ENCODE data around the gene SPOCK1.

Gene SPOCK1

DNA sequence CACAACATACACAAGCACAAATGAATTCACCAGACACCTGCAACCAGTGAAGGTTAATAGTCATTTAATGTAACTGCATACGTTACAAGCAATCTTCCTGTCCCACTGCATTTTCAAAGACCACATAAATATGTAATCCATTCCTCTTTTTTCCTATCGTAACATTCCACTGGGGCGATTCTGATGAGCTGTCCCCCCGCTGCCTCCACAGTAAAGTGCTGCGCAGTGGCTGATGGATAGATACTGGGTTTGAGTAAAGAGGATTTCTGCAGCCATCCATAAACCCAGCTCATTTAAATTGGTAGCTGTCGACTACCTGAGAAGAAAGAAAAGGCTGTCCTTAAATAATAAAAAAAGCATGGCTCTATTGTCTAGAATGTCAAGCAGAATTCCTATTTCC is 181.1 kb downstream of the SPOCK1 start:
- DNase-seq = no peak

DNA sequence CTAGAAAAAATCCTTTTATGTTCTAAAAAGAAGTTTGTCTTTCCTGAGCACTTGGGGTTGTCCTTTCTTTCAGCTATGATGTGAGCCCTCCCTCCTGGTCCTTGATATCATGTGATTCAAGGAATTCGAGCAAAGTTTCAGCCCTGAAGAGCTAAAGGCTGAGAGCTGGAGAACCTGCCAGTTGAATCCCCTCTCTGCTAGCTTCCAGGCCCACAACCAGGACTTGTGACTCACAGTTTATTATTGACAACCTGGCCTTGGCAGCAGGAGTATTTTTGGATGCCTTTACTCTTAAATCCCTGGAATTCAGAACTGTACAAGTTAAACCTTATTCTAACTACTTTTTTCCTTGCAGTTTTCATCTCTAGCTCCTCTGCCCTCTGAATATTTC is 182.8 kb downstream of the SPOCK1 start:
- no peak for DNase-seq

DNA sequence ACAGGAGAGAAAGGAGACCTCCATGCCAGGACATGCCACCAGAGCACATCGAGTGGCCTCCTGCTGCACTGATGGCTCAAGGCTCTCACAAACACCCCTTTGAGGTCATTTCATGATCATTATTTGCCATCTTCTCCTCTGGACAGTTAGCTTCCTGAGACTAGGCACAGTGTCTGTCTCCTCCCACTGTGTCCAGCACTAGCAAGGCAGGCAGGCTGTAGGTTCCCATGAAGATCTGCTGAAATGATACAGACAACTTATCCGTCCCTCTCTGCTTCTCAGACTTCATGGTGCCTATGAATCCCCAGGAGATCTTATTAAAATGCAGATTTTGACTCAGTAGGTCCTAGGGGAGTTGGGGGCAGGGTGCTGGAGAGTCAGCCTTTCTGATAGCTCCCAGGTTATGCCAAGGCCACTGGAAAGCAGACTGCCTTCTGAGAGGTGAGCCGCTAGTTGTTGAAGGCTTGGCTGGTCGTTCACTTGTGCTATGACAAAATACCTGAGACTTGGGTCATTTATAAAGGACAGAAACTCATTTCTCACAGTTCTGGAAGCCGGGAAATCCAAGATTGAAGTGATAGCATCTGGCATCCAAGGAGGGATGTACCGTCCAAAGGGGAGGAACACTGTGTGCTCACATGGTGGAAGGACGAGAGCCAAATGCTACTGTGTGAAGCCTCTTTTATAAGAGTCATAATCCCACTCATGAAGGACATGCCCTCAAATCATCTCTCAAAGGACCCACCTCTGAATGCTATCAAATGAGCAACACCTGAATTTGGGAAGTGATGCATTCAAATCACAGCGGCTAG is 183.4 kb downstream of the SPOCK1 start:
- no peak for DNase-seq

DNA sequence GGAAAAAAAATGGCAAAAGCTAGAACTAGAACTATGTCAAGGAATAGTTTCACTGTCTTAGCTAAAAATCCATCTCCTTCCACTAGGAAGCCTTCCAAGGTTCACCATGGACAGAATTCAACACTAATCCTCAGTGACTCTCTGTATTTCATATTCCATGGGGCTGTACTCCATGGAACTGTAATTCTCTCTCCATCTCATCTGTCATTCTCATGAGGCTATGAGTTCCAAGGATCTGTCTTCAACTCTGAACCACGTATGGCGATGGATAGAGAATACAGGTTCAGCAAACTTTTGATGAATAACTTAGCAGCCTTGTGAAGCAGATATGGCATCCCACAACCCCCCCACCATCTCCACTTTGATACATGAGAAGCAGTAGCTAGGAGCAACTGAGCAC is 184.0 kb downstream of the SPOCK1 start:
- DNase-seq = no peak

DNA sequence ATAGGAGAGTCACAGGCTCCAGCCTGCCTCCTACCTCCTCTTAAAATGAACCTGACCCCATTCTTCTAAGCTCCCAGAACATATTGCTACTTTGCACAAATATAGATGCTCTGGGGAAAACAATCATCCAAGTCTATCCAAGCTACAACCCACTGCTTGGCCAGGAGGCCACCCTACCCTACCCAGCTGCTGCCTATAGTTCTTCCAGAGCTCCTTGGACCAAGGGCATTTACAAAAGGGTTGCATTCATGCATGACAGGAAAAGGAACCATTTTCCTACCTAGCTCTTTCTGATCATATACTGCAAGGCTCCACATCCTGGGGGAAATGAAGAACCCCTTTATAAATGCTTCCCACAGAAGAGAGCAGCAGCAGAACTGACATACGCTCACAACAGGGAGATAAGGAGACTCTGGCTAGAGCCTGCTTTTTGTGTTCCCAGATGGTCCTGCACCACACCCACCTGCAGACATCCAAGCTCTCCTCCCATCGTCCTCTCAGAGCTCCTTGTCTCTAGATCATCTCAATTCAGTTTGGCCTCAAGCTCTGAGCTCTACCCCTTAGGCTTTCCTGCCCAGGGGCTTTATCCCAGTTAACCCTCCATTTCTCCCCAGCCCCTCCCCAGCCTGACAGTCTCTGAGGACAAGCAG is 185.5 kb downstream of the SPOCK1 start:
- DNase-seq = no peak

DNA sequence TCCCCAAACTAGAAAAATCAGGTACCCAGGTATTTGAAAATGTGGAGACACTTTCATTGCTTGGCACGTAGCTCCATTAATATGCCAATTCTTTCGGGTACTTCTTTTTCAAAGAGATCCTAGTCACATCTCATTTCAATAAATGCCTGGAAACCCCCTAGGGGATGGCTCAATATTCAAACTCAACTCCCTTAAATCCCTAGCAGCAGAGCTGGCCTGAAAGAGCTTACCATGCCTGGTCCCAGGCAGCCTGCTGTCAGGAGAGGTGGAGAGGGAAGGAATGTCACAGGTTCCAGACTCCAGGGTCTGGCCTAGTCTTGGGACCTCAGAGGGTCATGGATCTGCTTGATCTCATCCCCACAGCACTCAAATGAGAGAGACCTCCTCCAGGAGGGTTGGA is 187.1 kb downstream of the SPOCK1 start:
- no peak for DNase-seq

DNA sequence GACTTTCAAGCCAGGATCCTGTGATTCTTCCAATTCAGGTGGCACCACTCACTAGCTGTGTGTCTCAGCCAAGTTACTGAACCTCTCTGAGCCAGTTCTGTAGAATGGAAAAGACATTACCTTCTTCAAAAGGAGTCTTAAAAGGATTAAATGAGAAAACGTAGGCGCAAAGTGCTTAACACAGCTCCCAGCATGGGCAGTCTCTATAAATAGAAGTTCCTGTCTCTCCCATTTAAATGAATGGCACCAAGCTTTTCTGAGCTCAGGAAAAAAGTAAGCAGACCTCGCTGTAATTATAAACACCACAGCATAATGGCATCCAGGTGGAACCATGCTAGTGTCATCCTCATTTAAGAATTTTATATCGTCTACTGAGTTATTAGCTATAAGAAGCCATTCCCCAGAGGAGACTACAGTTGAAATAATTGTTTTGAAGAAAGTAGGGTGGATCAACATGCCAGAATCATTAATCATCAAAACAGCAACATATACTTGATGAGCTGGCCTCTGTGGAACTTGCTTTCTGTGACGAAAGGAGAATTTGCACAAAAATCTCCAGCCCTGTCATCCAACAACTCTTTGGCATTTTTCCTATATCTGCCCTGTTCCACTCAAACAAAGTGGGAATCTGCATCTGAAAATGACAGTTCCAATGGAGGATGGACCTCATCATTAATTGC is 188.9 kb downstream of the SPOCK1 start:
- DNase-seq = no peak

DNA sequence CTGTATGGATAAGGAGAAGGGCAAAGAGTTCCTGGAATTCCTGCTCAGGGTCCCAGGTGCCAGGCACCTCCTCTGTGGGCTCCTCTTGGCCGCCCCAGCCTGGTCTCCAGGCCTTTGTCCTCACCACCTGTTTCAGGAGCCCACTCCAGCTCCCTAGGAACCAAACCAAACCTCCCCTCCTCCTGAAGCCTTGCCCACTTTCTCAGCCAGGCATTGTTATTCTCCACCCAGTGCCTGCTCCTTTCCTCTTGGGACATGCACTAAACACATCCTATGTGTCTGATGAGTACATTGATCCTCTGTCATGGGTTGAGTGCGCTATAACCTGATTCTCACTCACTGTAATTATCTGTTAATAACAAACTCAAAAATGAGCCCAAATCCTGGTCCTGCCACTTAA is 189.8 kb downstream of the SPOCK1 start:
- DNase-seq = no peak

DNA sequence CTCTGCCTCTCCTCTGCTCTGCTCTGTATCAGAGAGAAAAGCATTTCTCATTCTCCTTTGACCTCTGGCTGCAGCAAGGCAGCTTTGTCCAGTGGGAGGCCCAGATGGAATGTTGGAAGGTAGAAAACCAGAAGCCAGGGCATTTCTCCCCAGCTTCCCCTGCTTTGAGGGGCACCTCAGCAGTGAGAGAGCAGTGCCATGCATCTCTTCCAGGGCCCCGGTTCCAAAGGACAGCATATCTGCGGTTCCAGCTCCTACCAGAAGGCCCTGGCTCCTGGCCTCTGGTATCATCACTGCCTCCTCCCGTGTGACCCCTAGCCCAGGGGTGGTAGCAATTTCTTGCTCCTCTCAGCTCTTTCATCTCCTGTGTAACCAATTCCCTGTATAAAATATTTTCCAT is 190.8 kb downstream of the SPOCK1 start:
- no peak for DNase-seq

DNA sequence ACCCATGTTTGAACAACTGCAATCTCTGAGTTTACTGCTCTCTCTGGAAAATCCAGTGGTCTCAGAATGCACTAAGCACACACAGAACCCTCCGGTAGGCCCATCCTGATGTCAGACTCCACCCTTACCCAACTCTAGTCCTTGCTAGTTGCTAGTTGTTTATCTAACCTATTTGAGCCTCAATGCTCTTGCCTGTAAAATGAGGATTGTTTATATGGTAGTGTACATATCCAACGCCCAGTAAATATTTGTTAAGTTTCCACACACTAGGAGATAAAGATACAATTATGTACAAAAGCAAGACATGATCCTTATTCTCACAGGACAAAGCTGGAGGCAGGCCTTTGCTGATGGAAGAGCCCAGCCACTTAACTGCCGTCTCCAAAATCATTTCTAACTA is 192.2 kb downstream of the SPOCK1 start:
- DNase-seq = no peak

DNA sequence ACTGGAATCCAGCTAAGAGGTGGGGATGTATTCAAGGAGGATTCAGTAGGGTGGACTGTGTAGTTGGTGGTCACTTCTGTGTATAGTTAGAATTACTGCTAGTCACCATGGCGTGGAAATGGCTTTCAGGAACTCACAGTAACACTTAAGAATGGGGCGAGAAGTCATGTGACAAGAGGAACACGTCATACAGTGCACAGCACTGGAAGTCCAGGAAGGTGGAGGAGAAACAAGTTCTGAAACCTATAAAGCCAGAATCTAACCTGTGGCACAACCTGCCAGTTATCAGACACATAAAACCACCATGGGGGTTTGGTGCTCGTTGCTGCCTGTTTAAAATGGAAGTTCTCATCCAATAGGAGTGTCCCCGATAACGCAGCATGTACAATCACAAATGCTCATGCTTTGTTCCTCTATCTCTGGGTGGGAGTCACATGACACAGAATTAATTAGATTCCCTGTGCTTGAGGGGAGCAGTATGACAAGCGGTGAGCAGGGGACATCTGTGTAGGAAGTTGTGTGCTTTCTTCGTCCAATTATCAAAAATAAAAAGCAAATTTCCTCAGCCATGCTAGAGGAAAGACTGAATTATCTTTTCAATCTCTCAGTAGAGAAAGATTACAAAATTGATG is 193.0 kb downstream of the SPOCK1 start:
- no peak for DNase-seq

DNA sequence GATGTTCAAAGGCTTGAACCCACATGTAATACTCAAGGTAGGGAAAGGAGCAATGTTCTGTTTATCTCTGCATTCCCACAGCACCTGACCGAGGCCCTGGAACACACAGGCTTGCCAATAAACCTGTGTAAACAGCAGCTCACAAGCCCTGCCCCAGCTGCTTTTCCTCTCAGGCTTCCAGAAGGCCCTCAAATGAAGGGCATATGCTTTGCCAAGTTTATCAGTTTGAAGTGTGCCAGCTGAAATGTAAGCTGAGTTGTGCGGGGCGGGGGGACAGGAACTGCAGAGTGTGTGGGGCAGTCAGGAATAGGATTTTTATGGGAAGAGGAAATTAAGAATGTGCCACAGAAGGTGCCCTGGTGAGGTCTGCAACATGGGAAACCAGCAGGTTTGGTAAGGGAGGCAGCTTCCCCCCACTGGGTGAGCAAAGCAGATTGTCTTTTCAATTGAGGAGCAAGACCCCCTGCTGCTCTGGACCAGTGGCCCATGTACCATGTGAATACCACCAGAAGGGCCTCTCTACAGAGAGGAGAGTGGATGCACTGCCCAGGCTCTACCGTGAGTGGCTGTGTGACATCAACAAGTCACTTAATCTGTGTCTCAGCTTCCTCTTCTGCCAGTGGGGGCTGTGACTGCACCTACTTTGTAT is 194.8 kb downstream of the SPOCK1 start:
- no peak for DNase-seq

DNA sequence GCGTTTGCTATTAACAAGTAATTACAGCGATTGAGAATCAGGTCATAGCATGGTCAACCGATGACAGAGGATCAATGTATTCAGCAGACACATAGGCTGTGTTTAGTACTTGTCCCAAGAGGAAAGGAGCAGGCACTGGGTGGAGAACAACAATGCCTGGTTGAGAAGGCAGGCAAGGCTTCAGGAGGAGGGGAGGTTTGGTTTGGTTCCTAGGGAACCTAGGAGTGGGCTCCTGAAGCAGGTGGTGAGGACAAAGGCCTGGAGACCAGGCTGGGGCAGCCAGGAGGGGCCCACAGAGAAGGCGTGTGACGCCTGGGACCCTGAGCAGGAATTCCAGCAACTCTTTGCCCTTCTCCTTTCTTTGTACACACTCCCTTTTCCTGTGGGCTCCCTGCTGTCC is 195.6 kb downstream of the SPOCK1 start:
- no peak for DNase-seq

DNA sequence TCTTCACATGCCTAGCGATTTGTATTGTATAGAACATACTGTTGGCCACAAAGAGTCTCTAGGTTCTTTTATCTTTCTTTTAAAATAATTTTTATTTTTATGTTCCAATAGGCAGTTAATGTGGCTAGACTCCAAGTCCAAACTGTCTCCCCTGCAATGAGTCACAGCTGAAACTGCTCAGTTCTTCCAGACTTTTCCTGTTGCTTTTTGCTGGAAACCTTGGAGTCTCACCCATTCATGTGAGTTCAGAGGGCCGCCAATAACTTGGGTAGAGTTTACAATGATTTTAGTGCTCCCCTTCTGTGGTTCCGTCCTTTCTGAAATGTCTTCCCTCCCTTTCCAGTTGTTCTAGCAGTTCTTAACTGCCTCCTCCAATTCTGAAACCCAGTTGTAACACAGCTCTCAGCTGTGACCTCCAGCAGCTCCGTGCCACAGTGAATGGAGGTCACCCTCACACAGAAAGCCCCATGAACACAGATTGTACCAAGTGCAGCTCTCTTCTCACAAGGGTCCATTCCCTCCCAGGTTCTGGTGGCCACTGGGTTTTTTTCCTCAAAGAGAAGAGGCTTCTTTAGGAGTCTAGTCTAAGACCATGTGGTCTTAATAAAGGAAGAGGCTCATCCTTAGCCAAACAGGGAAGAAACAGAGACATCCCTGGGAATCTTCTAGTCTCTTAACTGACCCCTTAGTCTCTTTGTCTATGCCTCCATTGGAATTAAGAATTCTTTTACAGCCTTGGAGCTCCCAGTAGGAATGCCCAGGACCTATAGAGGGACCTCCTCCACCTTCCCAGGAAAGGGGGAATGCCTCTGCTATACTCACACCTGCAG is 198.5 kb downstream of the SPOCK1 start:
- DNase-seq = no peak

DNA sequence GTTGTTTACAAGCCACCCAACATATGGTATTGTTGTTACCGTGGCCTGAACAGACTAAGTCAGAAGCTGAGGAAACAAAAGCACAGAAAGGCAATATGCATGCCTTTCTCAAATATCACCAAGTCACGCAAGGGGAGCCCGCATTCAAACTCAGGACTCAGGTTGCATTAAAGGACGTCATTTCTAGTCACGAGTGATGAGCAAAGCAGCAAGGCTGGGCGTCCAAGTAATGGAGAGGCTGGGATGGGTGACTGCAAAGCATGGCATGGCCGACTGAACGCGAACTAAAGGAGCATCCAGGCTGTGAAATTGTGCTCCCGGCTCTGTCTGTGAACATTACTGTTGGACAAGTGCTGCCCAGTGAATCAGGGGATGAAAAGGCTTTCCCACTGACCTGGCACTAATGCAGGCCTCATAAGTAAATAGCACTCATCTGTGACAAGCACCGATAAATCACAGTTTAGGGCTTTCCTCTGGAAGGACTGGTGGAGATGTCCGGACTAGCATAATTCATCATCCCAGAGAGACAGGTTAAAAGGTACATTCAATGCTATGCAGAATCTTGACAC is 202.8 kb downstream of the SPOCK1 start:
- no peak for DNase-seq

DNA sequence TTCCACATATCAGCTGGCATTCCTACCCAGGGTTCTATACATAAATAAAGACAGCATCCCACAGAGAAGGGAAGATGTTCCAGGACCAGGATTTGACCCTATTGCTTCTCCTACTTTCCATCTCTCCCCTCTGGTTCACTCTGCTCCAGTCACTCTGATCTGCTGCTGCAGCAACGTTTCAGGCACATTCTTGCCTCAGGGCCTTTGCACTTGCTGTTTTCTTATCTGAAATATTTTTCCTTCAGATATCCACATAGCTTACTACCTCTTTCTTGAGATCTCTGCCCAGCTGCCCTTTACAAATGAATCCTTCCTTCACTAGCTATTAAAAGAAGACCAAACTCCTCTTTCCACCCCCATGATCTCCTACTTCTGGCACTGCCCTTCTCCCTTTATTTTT is 204.5 kb downstream of the SPOCK1 start:
- no peak for DNase-seq

DNA sequence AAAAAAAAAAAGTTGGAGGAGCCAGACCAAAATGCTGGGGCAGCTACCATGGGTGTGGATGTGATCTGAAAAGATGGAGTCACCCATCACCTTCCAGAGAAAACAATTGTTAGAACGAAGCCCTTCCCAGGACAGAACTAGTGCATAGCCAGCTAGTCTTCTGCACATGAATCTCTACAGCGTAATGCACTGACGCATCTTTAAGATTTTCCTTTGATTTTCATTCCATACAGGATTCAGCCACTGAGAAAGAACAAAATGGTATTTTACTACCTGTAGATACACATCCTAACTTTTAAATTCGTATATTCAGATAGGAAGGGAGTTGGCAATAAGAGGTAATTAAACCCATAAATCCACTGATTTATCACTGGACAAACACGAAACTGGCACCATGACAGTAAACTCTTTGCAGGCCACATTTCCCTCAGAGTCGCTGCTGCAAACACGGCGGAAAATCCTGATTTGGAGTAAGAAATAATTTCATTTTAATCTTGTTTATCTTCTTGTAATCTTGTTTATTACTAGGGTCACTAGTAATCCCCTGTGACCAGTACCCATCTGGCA is 206.6 kb downstream of the SPOCK1 start:
- DNase-seq = no peak

DNA sequence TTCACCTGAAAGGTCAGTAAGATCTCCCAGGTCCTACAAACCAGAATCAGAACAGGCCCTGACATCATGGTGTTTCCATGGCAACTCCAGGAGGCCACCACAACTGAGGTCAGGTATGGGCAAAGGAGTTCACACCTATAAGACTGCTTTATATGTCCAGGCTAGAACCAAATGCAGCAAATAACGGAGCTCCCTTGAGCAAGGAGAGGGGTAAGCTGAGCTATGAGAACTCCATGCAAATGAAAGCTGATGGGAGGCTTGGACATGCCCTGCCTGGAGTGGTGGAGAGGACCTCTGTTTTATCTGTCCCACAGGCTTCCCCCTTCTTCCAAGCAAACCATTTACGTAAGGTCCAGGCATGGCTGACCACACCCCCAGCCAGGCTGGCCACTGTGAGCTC is 207.7 kb downstream of the SPOCK1 start:
- no peak for DNase-seq

DNA sequence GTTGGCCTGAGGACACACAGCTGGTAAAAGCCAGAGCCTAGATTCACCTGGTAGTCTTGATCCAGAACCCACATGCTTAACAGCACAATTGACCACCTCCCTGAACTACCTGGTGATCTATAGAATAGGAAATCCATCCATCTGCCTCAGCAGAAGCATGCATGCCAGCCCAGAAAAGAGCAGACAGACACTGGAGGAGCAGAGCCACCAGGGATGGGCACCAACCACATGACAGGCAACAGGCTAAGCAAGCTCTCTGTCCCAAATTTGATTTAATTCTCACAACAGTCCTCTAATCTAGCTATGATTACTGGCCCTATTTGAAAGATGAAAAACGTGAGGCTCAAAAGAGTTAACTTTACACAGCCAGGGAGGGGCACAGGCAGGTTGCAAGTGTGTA is 208.1 kb downstream of the SPOCK1 start:
- DNase-seq = no peak

DNA sequence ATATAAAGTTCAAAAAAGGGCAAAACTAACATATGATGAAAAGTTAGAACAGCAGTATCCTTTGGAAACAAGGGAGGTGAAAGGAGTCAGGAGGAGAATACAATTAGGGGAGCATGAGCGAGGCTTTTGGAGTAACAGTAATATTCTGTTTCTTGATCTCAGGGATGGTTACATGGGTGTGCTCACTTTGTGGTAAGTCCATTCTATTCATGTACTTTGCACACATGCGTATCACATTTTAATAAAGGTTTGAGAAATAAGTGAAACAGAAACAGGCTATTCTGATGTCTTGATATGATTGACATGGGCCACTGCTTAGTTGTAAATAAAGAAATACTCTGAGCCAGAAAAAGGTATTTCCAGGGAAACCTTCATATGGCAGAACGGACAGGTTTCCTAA is 208.8 kb downstream of the SPOCK1 start:
- no peak for DNase-seq

DNA sequence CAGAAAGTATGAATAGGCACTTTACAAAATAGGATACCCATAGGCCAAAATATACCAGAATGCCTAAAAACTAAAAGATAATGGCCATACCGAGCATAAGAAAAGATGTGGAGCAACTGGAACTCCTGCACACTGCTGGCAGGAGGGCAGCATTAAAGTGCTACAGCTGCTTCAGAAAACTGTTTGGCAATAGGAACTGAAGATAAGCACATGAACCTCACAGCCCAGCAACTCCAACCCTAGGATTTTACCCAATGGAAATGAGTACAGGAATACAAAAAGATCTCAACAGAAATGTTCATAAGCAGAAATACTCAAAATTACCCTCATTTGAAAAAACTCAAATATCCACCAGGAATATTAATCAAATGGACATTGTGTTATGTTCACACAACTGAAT is 209.3 kb downstream of the SPOCK1 start:
- DNase-seq = no peak

DNA sequence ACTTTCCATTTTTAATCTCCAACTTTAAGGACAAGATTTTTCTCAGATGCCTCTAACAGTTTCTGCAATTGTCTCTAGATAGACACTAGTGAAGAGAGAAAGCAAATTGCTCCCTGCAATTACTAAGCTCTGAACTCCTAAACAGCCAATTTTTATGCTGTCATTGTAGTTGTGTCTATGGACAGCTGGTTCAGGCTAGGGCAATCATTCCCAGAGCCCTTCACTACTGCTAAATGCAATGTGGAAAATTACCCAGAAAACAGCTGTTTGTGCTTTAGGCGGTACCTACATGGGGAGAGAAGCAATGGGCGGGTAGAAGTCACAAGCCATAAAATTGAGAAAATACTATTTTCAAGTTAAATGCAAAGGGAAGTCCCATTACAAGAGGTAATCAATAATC is 211.6 kb downstream of the SPOCK1 start:
- DNase-seq = no peak
